Middle frontal gyrus (tissue), 1 donor: Measurements from ENCODE around the gene TSC2.

ENCODE experiments used
- DNase-seq: peaks from one replicate; pipeline ENCODE4 v3.0.0-alpha.2; 2015; ENCODE audit warnings: low spot score; ENCODE audit errors: extremely low spot score

Gene TSC2

DNA sequence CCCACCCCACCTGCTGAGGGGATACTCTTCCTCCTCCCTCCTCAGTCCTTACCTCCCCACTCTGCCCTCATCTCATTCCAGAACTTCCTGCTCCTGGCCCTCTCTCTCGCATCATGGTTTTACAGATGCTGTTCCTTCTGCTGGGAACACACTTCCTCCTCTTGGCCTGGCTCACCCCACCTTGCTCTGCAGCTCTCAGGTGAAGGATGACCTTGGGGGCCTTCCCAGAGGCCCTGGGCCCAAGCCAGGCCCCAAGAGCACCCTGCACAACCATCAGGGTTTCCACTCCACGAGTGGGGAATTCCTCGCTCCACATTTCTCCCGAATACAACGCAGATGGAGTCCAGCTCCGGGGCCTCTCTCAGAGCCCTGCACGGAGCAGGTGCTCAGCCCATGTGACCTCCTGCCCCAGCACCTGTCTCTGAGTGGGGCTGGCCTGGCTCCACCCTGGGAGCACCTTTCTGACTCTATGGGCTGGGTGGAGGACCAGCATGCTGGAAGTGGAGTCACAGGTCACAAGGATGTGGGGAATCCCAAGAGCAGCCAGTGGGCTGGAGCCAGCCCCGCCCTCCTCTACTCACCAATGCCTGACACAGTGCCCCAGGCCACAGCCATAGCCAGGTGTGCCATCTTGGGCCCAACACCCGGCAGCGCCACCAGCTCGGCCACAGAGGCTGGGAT, 4.7 kb upstream of the TSC2 start:
- DNase-seq, result no peak

DNA sequence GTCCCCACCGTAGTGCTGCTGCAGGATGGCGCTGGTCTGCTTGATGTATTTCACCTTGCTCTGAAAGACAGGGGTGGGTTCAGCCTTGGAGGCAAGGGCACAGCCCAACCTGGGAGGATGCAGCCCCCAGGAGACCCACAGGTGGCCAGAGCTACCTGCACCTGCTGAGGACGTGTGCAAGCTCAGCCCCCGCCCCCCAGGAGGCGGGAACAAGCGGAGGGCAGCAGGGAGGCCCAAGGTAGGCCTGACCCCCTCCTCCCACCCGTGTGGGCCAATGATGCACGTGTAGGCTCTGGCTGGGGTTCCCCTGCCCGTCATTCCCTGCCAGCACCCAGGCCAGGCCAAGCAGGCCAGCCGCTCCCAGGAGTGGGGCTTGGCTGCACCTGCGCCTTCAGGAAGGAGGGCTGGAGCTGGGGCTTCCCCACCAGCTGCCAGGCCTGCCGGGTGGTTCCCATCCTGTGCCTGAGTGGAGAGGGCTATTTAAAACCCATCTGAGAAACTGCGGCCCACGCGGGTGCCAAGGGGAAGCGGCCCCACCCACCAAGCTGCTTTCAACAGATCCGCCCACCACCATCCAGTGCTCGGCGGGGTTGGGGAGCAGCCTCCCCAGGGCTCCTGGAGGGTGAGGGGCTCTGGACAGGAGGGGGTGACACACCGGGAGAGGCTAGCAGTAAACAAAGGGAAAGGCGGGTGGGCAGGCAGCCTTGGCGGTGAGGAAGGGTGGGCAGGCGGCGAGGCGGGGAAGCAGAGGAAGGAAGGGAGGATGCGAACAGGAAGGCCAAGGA, 3.9 kb upstream of the TSC2 start:
- DNase-seq, result peak; percentile 12

DNA sequence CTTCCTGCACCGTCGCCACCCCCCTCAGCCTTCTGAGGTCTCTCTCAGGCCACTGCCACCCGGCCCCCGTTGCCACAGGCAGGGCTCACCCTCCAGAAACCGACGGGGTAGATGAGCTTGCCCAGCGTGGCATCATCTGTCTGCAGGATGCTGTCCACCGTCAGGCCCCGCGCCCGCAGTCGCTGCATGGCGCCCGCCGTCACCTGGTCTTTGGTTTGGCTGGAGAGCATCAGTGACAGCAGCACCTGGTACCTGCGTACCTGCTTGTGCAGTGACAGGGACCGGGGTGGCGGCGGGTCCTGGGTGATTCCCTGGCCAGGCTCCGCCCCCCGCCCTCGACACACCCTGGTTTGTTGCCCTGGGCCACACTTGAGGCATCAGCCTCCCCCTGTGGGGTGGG, 3.2 kb upstream of the TSC2 start:
- DNase-seq, result no peak

DNA sequence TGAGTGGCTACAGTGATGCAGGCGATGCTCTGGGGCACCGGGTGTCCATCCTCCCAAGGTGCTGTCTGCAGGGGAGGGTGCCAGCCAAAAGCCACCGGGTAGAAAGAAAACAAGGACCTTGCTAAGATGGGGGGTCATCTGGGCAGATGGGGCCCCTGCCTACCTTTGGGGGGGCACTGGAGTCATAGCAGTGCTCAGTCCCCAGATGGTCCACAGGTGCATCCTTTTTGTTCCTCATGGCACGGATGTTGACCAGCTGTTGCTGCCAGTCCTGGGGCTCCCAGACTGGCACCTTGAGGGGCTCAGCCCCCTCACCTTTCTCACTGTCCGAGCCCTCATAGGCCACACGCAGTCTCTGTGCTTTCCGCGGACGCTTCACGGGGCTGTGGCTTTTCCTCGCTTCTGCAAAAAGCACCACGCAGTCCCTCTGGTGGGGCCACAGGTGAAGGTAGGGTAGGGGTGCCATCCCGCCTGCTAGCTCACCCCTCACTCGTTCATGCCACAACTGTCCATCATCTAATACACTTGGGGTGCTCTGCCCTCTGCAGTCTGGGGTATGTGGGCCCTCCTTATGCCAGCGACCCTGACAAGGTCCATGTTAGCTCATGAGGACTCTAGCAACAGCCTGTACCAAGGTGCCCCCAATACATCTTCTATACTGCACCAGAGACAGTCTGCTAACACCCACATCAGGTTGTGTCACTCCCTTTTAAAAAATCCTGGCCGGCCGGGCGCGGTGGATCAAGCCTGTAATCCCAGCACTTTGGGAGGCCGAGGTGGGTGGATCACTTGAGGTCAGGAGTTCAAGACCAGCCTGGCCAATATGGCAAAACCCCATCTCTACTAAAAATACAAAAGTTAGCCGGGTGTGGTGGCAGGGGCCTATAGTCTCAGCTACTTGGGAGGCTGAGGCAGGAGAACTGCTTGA, 1.6 kb upstream of the TSC2 start:
- DNase-seq, result no peak

DNA sequence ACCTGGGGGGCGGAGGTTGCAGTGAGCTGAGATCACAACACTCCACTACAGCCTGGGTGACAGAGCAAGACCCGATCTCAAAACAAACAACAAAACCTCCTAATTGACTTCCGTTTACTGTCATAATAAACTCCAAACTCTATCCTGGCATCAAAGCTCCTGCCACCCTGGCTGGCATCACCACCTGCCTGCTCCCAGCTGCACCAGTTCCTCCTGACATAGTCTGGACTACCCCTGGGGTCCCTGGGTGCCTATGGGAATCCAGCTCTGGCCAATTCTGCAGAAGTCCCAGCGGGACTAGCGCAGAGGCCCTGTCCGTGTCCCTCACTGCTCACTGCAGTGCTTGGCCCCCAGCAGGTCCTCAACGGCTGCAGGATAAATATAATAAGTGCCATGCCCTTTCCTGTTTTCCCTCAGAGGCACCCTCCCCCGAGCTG, 874 bp upstream of the TSC2 start:
- no peak for DNase-seq

DNA sequence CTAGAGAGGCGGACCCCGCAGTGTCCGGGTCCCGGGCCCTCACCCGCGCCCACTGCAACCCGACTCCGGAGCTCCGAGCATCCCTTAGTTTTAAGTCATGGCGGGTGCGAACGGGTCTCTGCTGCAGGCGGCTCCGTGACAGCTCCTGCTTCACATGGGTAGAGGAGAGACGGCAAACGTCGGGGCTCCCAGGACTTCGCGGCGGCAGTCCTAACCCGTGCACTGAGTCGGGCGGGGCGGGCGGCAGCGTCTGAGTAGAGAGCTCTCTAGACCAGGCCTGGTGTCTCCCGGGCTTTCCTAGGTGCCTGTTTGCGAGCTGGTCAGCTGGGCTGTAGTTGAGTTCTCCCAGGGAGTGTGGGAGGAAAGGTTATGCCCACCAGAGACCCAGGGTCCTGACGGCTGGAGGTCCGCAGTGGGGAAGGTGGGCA, 345 bp downstream of the TSC2 start:
- DNase-seq, result no peak

DNA sequence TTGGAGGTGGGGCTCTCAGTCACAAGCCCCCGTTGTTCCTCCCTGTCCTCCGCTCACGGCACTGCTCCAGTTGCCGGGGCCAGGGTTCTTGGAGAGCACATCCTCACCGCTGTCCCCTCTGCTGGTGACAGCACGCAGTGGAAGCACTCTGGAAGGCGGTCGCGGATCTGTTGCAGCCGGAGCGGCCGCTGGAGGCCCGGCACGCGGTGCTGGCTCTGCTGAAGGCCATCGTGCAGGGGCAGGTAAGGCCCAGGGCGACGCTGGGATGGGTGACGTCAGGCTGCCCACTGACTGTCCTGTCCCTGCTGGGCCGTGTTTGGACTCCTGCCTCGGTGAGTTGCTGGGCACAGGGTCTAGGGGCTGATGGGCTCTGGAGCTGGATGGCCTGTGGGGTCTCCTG, 5.4 kb downstream of the TSC2 start:
- no peak for DNase-seq

DNA sequence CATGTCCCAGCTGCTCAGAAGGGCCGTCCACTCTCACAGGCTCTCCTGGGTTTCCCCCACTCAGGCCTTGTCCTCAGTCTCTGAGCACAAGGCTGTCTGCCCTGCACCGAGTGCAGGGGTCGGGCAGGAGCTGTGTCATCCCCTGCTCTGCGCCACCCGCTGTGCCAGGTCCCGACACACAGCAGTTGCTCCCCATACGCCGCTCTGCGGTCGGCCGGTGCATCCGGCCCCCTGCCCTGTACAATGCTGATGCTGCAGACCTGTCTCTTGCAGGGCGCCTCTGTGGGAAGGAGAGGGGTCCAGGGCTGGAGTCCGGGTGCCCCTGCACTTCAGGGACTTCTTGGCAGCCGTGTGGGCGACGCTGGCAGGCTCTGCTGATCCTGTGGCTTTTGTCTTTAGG, 6.1 kb downstream of the TSC2 start:
- no peak for DNase-seq

DNA sequence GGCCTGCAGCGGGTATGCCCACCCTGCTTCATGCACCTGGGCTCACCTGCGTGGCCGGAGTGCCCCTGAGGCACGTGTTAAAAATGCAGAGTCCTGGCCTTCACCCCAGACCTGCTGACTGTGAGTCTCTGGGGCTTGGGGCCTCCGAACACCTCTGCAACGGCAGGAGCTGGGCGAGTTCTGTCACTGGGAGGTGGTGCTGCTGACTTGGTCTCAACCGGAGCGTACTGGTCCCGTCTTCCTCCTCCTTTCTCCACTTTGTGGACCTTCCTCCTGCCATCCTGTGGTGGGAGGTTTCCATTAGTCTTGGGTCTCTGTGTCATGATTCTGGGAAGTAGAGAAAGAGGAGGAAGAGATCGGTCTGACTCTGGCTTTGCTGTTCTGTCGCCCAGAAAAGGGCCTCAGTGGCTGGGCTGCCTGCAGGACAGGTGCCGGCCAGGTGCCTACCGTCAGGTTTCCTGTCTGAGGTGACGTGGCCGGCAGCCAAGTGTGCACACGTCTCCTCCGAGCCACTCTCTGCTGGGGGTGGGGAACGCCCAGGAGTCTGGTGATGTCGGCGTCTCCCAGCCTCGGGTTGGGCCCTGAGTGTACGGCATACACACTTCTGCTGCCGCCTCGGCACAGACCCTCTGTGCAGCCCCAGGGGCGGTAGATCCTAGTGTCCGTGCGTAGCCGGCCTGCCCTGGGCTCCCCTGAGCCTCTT, 6.9 kb downstream of the TSC2 start:
- DNase-seq, result no peak

DNA sequence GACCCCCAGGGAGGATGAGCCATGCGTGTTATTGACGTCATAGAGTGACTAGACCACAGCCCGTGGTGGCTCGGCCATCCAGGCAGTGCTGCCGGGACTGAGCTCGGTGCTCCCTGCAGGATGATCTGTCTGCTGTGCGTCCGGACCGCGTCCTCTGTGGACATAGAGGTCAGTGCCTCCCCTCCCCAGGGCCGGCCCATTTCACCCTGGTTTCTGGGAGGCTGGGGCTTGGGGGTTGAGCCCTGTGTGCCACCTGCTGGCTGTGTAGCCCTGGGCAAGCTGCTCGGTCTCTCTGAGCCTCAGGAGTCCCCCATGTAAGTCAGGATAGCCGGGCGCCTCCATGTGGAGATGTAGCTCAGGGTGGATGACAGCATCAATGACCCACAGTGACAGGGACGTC, 8.3 kb downstream of the TSC2 start:
- DNase-seq, result no peak

DNA sequence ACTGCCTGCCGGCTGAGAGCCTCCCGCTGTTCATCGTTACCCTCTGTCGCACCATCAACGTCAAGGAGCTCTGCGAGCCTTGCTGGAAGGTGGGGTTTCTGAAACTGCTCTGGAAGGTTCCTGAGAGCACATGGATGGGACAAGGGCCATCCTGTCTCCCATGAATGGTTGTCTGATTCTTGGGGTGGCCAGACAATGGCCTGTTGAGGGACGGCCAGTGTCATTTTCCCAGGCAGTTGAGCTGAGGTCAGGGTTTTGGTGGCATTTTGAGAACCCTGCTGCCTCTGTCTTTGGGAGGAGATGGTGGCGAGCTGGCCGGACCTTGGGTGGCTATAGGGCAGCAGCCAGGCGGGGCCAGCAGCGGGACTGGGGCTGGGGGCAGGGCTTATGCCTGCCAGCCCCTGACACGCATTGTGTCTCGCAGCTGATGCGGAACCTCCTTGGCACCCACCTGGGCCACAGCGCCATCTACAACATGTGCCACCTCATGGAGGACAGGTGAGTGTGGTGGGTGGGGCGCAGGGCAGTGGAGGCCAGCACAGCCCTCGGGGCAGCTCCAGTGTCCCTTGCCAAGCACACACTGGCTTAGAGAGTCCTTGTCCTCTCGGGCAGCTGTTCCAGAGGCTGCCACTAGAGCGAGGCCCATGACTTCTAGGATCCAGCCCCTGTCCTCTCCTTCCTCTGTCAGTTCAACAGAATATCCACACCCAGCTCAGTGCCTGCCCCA, 9.1 kb downstream of the TSC2 start:
- no peak for DNase-seq

DNA sequence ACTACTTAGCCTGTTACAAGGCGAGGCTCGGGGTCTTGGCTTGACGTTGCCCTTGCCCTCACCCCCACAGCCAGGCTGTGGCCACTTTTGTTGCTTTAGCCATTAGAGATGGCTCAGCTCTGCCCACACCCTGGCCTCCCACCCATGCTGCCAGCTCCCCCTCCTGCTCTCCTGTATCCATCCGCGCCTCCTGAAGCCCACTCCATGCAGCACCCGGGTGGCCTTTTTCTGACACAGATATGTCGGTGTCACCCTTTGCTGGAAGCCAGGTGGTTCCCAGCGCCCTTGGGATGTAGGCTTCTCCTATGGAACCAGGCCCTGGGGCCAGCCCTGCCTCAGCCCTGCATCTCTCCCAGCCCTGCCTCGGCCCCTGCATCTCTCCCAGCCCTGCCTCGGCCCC, 9.7 kb downstream of the TSC2 start:
- DNase-seq, result no peak

DNA sequence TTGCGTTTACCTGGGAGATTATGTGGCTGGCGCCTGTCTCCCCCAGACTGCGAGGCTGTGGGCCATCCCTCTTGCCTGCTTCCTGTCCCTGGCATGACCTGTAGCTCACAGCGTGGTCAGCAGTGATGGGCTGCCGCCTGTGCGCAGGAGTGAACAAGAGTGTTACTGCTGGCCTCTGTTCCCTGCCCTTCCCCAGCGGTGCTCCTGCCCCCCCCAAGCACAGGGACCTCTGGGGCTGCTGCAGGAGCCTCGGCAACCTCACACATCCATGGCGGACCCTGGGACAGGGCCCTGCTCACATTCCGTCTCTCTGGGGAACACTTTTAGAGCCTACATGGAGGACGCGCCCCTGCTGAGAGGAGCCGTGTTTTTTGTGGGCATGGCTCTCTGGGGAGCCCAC, 10.6 kb downstream of the TSC2 start:
- no peak for DNase-seq

DNA sequence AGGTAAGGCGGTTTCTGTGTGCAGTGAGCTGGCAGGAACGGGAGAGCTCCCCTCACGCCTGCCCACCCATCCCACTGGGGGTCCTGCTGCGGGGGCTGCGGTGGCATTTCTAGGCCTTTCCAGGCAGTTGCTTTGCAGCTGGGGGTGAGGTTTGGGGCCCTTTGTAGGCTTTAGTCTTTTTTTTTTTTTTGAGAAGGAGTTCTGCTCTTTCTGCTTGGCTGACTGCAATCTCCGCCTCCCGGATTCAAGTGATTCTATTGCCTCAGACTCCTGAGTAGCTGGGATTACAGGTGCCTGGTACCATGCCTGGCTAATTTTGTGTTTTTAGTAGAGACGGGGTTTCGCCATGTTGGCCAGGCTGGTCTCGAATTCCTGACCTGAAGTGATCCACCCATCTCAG, 11.1 kb downstream of the TSC2 start:
- no peak for DNase-seq

DNA sequence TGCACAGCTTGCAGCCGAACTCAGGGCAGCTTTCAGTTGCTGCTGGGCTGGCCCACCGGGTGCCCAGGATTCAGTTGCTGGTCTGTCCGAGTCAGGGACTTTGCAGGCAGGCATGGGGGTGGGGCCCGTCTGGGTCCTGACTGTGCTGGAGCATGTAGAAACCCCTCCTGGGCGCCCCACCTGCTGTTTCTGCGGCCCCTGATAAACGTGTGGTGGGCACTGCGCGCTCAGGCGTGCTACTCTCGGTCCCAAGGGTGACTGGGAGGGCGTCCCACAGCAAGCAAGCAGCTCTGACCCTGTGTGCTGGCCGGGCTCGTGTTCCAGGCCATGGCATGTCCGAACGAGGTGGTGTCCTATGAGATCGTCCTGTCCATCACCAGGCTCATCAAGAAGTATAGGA, 12.6 kb downstream of the TSC2 start:
- no peak for DNase-seq

DNA sequence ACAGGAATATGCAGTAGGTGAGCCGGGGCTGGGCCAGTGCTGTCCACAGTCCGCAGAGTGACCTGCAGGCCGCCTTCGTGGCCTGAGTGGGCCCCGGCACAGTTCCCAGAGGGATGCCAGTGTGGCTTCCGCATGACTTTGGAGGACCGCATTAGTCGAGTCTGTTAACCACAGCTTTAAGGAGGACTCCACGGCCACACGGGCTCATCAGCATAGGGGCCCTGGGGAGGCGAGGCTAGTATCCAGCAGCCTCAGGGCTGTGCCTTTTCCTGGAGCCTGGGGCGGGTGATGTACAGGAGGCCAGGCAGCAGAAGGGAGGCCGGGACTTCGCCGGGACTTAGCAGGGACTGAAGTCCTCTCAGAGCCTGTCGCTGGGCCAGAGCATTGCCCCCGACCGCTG, 13.2 kb downstream of the TSC2 start:
- DNase-seq, result no peak

DNA sequence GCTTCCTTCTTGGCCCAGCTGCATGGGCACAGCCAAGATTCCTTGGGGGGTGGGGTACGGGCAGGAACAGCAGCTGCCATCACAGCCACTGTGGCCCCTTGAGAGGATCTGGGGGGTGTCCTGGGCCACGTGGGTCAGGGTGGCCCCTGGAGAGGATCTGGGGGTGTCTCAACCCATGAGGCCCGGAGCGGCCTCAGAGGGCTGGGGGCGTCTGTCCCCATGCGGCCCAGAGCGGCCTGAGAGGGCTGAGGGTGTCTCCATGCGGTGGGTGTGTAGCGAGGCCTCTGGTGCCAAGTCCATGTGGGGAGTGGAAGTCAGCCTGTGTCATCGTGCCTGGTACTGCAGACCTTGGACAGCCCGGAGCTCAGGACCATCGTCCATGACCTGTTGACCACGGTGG, 13.7 kb downstream of the TSC2 start:
- DNase-seq, result no peak

DNA sequence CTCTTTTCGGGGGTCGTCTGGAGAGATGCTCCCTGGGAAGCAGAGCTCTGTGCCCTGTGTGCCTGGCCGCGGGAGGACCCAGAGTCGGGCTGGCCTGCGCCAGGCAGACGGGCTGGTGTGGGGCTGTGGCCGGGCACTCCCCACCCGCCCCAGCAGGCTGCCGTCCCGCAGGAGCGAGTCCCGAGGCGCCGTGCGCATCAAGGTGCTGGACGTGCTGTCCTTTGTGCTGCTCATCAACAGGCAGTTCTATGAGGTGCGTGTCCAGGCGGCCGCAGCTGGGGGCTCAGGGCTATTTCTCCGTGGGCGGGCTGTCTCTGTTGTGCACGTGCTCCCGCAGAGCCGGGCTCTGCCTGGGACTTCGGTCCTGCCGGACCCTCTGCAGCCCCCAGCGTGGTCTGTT, 15.0 kb downstream of the TSC2 start:
- no peak for DNase-seq

DNA sequence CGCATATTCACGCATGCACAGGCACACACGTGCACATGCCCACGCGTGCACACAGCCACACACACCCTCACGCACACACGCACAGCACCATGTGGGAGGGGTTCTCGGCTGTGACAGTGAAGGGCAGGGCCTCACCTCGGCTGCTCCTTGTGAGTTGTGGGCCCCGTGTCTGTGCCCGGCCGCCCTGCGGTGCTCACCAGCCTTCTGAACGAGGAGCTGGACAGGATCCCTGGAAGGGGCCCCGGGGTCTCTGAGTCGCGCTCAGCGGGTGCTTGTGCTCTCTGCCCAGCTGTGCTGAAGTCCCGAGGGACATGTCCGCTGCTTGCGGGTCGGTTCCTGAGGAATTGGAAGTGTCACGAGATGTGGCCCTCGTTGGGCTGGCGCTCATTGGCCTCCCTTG, 16.1 kb downstream of the TSC2 start:
- no peak for DNase-seq

DNA sequence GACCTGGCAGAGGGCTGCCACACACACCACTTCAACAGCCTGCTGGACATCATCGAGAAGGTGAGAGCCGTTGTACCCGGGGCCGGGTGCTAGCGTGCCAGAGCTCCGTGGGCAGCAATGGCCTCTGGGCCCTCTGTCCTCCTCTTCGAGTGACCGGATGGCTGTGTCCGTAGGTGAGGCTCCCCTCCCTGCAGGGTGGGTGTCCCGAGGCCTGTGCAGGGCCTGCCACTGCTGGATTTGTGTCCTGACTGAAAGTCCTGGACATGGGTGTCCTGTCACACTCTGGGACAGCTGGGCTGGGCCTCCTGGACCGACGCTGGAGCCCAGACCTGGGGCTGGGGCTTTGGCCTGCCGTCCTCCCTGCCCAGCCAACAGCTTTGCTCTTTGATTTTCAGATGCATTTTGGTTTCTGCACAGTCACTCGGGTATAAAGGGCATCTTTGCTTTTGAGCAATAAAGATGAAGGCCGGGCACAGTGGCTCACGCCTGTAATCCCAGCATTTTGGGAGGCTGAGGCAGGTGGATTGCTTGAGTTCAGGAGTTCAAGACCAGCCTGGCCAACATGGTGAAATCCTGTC, 16.7 kb downstream of the TSC2 start:
- no peak for DNase-seq
